H9 (cell line): ENCODE data around the gene TBC1D9B. TPM values are rescaled to one million over a fixed set of nuclear protein-coding genes. Genes with fewer than 3 reads are reported as not detected.

ENCODE experiments used
- DNase-seq: peaks from one replicate; pipeline ENCODE4 v3.0.0-alpha.2; 2017
- H2AFZ ChIP-seq: one replicate; pipeline ENCODE4 v1.6.1; 2013; ENCODE audit warnings: mild to moderate bottlenecking, low read length, control low read depth, moderate library complexity
- H2AK5ac ChIP-seq: 2 replicates; pipeline ENCODE4 v1.6.1; 2013; ENCODE audit warnings: low read length, control low read depth, mixed read lengths; ENCODE audit not compliant: insufficient read length
- H2BK120ac ChIP-seq: one replicate; pipeline ENCODE4 v1.6.1; 2013; ENCODE audit warnings: low read depth, mild to moderate bottlenecking, low read length, control low read depth, inconsistent platforms; ENCODE audit not compliant: poor library complexity, severe bottlenecking
- H2BK12ac ChIP-seq: 2 replicates; pipeline ENCODE4 v1.6.1; 2013; ENCODE audit warnings: low read length, control low read depth, mixed read lengths, low read depth; ENCODE audit not compliant: insufficient read length
- H2BK15ac ChIP-seq: 2 replicates; pipeline ENCODE4 v1.6.1; 2013; ENCODE audit warnings: low read depth, low read length, control low read depth
- H2BK20ac ChIP-seq: one replicate; pipeline ENCODE4 v1.6.1; 2013; ENCODE audit warnings: low read depth, mild to moderate bottlenecking, low read length, control low read depth, inconsistent platforms; ENCODE audit not compliant: poor library complexity, severe bottlenecking
- H2BK5ac ChIP-seq: 2 replicates; pipeline ENCODE4 v1.6.1; 2013; ENCODE audit warnings: low read length, control low read depth, mixed read lengths; ENCODE audit not compliant: insufficient read length
- H3K14ac ChIP-seq: 2 replicates; pipeline ENCODE4 v1.6.1; 2013; ENCODE audit warnings: low read length, control low read depth; ENCODE audit not compliant: insufficient read depth
- H3K18ac ChIP-seq: 2 replicates; pipeline ENCODE4 v1.6.1; 2013; ENCODE audit warnings: low read depth, mild to moderate bottlenecking, mixed read lengths, low read length, control low read depth; ENCODE audit not compliant: insufficient read length
- H3K23ac ChIP-seq: 2 replicates; pipeline ENCODE4 v1.6.1; 2013; ENCODE audit warnings: low read length, control low read depth, mixed read lengths, low read depth; ENCODE audit not compliant: insufficient read length
- H3K23me2 ChIP-seq: 2 replicates; pipeline ENCODE4 v1.6.1; 2013; ENCODE audit warnings: low read depth, mild to moderate bottlenecking, mixed read lengths, low read length, control low read depth; ENCODE audit not compliant: insufficient read length, poor library complexity, severe bottlenecking
- H3K27ac ChIP-seq: 2 replicates; pipeline ENCODE4 v1.5.1; 2013; ENCODE audit warnings: low read length, control low read depth, mixed read lengths, low read depth; ENCODE audit not compliant: insufficient read length
- H3K27me3 ChIP-seq: 2 replicates; pipeline ENCODE4 v1.6.1; 2013; ENCODE audit warnings: low read length, control low read depth, inconsistent platforms; ENCODE audit not compliant: insufficient read depth
- H3K4ac ChIP-seq: 2 replicates; pipeline ENCODE4 v1.6.1; 2013; ENCODE audit warnings: low read depth, mild to moderate bottlenecking, control low read depth, inconsistent platforms, low read length, moderate library complexity
- H3K4me1 ChIP-seq: 2 replicates; pipeline ENCODE4 v1.6.1; 2013; ENCODE audit warnings: low read length, control low read depth, inconsistent platforms; ENCODE audit not compliant: insufficient read depth
- H3K4me2 ChIP-seq: 2 replicates; pipeline ENCODE4 v1.6.1; 2013; ENCODE audit warnings: low read length, control low read depth, mixed read lengths; ENCODE audit not compliant: insufficient read length, insufficient read depth
- H3K56ac ChIP-seq: 2 replicates; pipeline ENCODE4 v1.6.1; 2013; ENCODE audit warnings: low read depth, mild to moderate bottlenecking, mixed read lengths, low read length, control low read depth; ENCODE audit not compliant: insufficient read length
- H3K79me1 ChIP-seq: 2 replicates; pipeline ENCODE4 v1.6.1; 2013; ENCODE audit warnings: low read depth, mild to moderate bottlenecking, moderate library complexity, low read length, control low read depth, inconsistent platforms; ENCODE audit not compliant: insufficient read depth, poor library complexity, severe bottlenecking
- H3K79me2 ChIP-seq: 2 replicates; pipeline ENCODE4 v1.6.1; 2013; ENCODE audit warnings: low read length, control low read depth, inconsistent platforms; ENCODE audit not compliant: insufficient read depth
- H3K9ac ChIP-seq: 2 replicates; pipeline ENCODE4 v1.6.1; 2013; ENCODE audit warnings: low read length, control low read depth, mixed read lengths; ENCODE audit not compliant: insufficient read length; ENCODE audit errors: extremely low read depth
- H3K9me3 ChIP-seq: one replicate; pipeline ENCODE4 v1.6.1; 2013; ENCODE audit warnings: low read depth, low read length, inconsistent platforms; ENCODE audit not compliant: control insufficient read depth
- H3T11ph ChIP-seq: one replicate; pipeline ENCODE4 v1.6.1; 2013; ENCODE audit warnings: mild to moderate bottlenecking, low read length, control low read depth, inconsistent platforms
- H4K20me1 ChIP-seq: one replicate; pipeline ENCODE4 v1.6.1; 2013; ENCODE audit not compliant: control insufficient read depth, insufficient read length, insufficient read depth
- H4K5ac ChIP-seq: 2 replicates; pipeline ENCODE4 v1.6.1; 2013; ENCODE audit warnings: low read depth, mild to moderate bottlenecking, mixed read lengths, low read length, control low read depth; ENCODE audit not compliant: insufficient read length
- H4K8ac ChIP-seq: replicated peaks from 2 replicates; pipeline ENCODE4 v1.6.1; 2013; ENCODE audit warnings: low read length, control low read depth, mixed read lengths, low read depth; ENCODE audit not compliant: insufficient read length
- H4K91ac ChIP-seq: 2 replicates; pipeline ENCODE4 v1.6.1; 2013; ENCODE audit warnings: low read depth, mild to moderate bottlenecking, moderate library complexity, mixed read lengths, low read length, control low read depth; ENCODE audit not compliant: insufficient read length
- H3K27ac Mint-ChIP-seq, 3 experiments: 2 replicates in 2 of 3; 3 replicates in 1 of 3; pipeline ENCODE4 v1.8.0; 2020 to 2021; ENCODE audit warnings: mixed read lengths in 3 of 3, mild to moderate bottlenecking in 1 of 3, moderate library complexity in 1 of 3
- H3K27me3 Mint-ChIP-seq: 2 replicates; pipeline ENCODE4 v1.8.0; 2021; ENCODE audit warnings: low read depth, mild to moderate bottlenecking, moderate library complexity, mixed read lengths
- H3K36me3 Mint-ChIP-seq, 3 experiments: 2 replicates in 2 of 3; 3 replicates in 1 of 3; pipeline ENCODE4 v1.8.0; 2020 to 2021; ENCODE audit warnings: low read depth in 3 of 3, mixed read lengths in 3 of 3; ENCODE audit not compliant: insufficient read depth in 1 of 3
- H3K4me1 Mint-ChIP-seq, 2 experiments: 2 replicates each; pipeline ENCODE4 v1.8.0; 2020; ENCODE audit warnings: mixed read lengths in 2 of 2
- H3K4me3 Mint-ChIP-seq, 2 experiments: 2 replicates in 1 of 2; 3 replicates in 1 of 2; pipeline ENCODE4 v1.8.0; 2020 to 2021; ENCODE audit warnings: mild to moderate bottlenecking in 2 of 2, mixed read lengths in 2 of 2, moderate library complexity in 1 of 2
- H3K9me3 Mint-ChIP-seq, 2 experiments: 2 replicates in 1 of 2; 3 replicates in 1 of 2; pipeline ENCODE4 v1.8.0; 2020; ENCODE audit warnings: mild to moderate bottlenecking in 2 of 2, mixed read lengths in 2 of 2, moderate library complexity in 1 of 2
- CTCF ChIP-seq: fragments of 200-600 bp; sonication (generic); conservative IDR thresholded peaks from 3 replicates; pipeline ENCODE4 v1.8.0; 2021; ENCODE audit warnings: antibody characterized with exemption, mild to moderate bottlenecking
- WGBS: extraction: QIAGEN DNeasy Blood & Tissue Kit; methylation state at CpG from one replicate; pipeline ENCODE4 v1.1.7; 2013; ENCODE audit warnings: missing lambda C conversion rate, low lambda C conversion rate, mixed read lengths; ENCODE audit not compliant: insufficient read length; ENCODE audit errors: extremely low coverage; 5-methylcytosine and 5-hydroxymethylcytosine counted together
- total RNA-seq: library from RNA; stranded (reverse); gene quantifications from 2 replicates; pipeline ENCODE4 v1.2.1, GENCODE V29; 2021

TBC1D9B gene
- total RNA-seq, 1 experiment from 2014 or later: 62.1 TPM

DNA sequence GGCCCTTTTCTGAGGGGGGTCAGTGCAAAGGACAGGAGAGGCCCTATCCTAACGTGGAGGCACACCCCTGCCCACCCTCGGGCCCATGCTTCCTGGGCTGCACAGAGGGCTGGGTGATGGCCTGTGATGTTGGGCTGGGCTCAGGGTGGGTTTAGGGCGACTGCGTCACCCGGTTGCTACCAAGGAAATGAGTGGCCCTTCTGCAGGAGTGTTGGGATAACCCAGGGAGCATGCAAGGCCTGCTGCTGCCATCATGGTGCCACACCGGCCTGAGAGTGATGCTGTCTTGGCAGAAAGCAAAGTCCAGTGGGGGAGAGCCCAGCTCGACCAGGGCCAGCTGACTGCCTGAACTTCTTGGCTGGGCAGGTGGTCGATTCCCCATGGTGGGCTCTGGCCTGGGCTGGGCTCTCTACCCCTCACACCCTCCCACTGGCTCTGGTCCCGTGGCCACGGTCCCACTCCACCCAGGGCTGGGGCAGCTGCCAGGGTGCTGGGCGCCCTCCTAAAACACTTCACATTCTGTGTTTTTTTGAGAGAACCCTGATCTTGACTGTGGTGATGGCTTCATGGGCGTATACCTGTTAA lies 27.5 kb downstream of the TBC1D9B start:
- Histone ChIP-seq H3K4me2 (no peak overlapping the region), H3K18ac (no peak overlapping the region), H4K20me1 (no peaks in the 10 kb centered on the region), H3T11ph (no peak overlapping the region), H3K79me1 (no peaks in the 10 kb centered on the region), H2BK5ac (no peak overlapping the region), H2AK5ac (no peak overlapping the region), H3K4me1 (no peaks in the 10 kb centered on the region), H2BK20ac (no peak overlapping the region), H4K5ac (no peak overlapping the region), H2BK12ac (no peak overlapping the region), H3K56ac (no peak overlapping the region), H3K9me3 (peaks cover 15% of the 10 kb centered on the region), H4K8ac (no peak overlapping the region), H3K23me2 (no peaks in the 10 kb centered on the region), H4K91ac (no peak overlapping the region), H3K79me2 (no peaks in the 10 kb centered on the region), H2AFZ (no peak overlapping the region), H3K9ac (no peak overlapping the region), H3K27me3 (no peaks in the 10 kb centered on the region), H3K4ac (no peak overlapping the region), H3K27ac (no peak overlapping the region), H2BK120ac (no peak overlapping the region), H2BK15ac (no peak overlapping the region), H3K14ac (no peak overlapping the region), H3K23ac (no peak overlapping the region)
- Mint-ChIP-seq H3K36me3 (peaks cover 33 to 53% (median 53%) of the 10 kb centered on the region in 3 experiments), H3K27me3 (peaks cover 2% of the 10 kb centered on the region), H3K4me1 (no peaks in the 10 kb centered on the region), H3K27ac (no peak overlapping the region), H3K4me3 (no peak overlapping the region), H3K9me3 (peaks cover 26 to 30% of the 10 kb centered on the region in 2 experiments)
- TF ChIP-seq CTCF: no peak
- DNase-seq: no peak
- WGBS: no CpG with 5 or more reads among the region's 12 CpGs
